Mucosa of descending colon (tissue), 3 donors: ENCODE data around the gene FARSB. TPM values are rescaled to one million over a fixed set of nuclear protein-coding genes. Genes with fewer than 3 reads are reported as not detected.

Source experiments
- ATAC-seq: fragments of 200-7000 bp; cut with Tn5 transposase; one replicate; pipeline ENCODE4 v1.9.1; 2020; ENCODE audit warnings: mild to moderate bottlenecking, moderate library complexity
- DNase-seq, 3 donors: peaks; one replicate each; pipeline ENCODE4 v3.0.0-alpha.2; 2020
- H3K36me3 ChIP-seq: fragments of 200-600 bp; one replicate; pipeline ENCODE4 v1.8.0; 2021; ENCODE audit warnings: low read depth, mild to moderate bottlenecking
- H3K4me1 ChIP-seq: fragments of 200-600 bp; one replicate; pipeline ENCODE4 v1.8.0; 2021; ENCODE audit warnings: low read depth, mild to moderate bottlenecking
- H3K4me3 ChIP-seq: fragments of 200-600 bp; one replicate; pipeline ENCODE4 v1.8.0; 2021; ENCODE audit warnings: mild to moderate bottlenecking
- H3K9me3 ChIP-seq: fragments of 200-600 bp; one replicate; pipeline ENCODE4 v1.8.0; 2021; ENCODE audit warnings: mild to moderate bottlenecking
- CTCF ChIP-seq: fragments of 200-600 bp; IDR thresholded peaks from one replicate; pipeline ENCODE4 v1.8.0; 2022; ENCODE audit warnings: antibody characterized with exemption, mild to moderate bottlenecking
- intact Hi-C, 2 donors: fragments of 100-400 bp; cut with DNase I in 1 of 2; cut with micrococcal nuclease in 1 of 2; formaldehyde crosslinking; loops; one replicate each; pipeline versions ENCODE4 v1.11.0 to v1.11.1; 2022; cut with DNase I, micrococcal nuclease
- total RNA-seq, 3 donors: library from RNA; stranded (reverse); fragmentation: NEBNext Ultra II Directional in 2 of 3; extraction: Animal tissue kit (Norgen Biotek cat#: 25700) in 2 of 3; gene quantifications; one replicate each; pipeline versions ENCODE4 v1.2.1 to v1.2.4, GENCODE V29; 2021 to 2023
- donor health status: DM: no; HTN: no; CAD: no; lungs with moderate emphysema.
- donor health status: DM: no; HTN: no; CAD: no.
- donor health status: DM: no; HTN: yes; CAD: no.

FARSB gene
- total RNA-seq, 3 donors from 2014 or later: 18.0 to 27.2 (median 21.1) TPM

GRCh38 chr2:222604749-222605515 lies 51.0 kb downstream of the FARSB start:
- no peak for DNase-seq
- no peak for ATAC-seq

DNA sequence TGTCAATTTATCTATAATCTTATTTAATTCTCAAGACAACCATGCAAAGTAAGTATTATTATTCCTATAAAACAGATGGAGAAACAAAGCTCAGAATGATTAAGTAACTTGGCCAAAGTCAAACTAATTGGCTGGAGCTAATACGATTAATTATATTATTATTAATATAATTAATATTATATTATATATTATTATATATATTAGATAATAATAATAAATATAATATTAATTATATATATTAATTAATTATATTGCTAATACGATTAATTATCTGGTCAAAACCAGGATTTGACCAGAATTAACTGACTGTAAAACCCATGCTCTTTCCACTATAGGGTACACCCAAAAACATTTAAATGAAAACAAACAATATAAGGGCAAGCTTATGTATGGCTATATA lies 52.4 kb downstream of the FARSB start:
- TF ChIP-seq CTCF: no peak
- H3K36me3 ChIP-seq: no peaks in the 10 kb centered on the region
- no peaks in the 10 kb centered on the region for H3K4me1 ChIP-seq
- no peak for DNase-seq
- H3K4me3 ChIP-seq: no peak overlapping the region
- intact Hi-C loops: no loop called here
- no peaks in the 10 kb centered on the region for H3K9me3 ChIP-seq
- no peak for ATAC-seq

More at GRCh38 chr2:222604749-222605515, 51.0 kb downstream of the FARSB start:
- H3K9me3 ChIP-seq: no peaks in the 10 kb centered on the region
- H3K4me3 ChIP-seq: no peak overlapping the region
- TF ChIP-seq CTCF: no peak
- intact Hi-C loops: no loop called here
- no peaks in the 10 kb centered on the region for H3K36me3 ChIP-seq
- no peaks in the 10 kb centered on the region for H3K4me1 ChIP-seq

DNA sequence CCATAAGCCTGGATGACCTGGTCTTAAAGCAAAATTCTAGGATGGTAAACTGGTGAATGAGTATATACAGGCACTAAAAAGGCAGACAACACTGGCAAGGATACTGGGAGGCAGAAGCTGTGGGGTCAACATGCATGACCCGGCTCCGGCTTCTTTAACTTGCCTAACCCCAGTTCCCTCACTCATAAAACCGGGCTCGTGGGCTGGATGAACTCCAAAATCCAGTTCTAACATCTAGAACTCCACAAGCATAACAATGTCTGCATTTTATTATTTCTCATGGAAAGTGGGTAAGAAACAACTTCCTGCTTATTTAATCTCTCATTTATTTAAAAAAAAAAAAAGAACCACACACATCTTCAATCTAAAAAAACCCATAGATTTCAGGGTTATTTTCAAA lies 57.3 kb downstream of the FARSB start:
- H3K4me1 ChIP-seq: peaks cover 7% of the 10 kb centered on the region
- H3K4me3 ChIP-seq: no peak overlapping the region
- ATAC-seq (peak; percentile 9), DNase-seq (no peak)
- intact Hi-C loops: no loop called here
- no peaks in the 10 kb centered on the region for H3K9me3 ChIP-seq
- H3K36me3 ChIP-seq: no peaks in the 10 kb centered on the region
- no peak for TF ChIP-seq CTCF

DNA sequence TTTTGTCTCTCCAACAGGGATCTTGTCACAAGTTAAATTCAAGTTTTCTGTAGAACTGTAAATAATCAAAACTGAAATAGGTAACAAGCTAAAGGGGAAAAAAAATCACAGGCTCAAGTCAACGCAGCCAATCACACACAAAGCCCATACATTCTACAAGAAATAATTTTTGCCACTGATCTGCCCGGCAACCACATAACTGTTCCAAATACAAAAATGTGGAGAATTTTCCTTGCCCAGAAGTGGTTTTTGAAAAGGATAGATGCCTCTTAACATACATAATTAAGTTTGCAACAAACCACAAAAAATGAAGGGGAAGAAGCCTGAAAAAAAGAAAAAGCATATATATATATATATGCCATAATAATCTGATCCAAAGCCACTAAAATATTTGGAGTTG lies 60.3 kb downstream of the FARSB start:
- intact Hi-C loops: no loop called here
- DNase-seq: no peak
- Histone ChIP-seq H3K9me3 (no peaks in the 10 kb centered on the region), H3K4me3 (no peak overlapping the region), H3K36me3 (no peaks in the 10 kb centered on the region), H3K4me1 (peaks cover 7% of the 10 kb centered on the region)
- no peak for TF ChIP-seq CTCF
- ATAC-seq: no peak

DNA sequence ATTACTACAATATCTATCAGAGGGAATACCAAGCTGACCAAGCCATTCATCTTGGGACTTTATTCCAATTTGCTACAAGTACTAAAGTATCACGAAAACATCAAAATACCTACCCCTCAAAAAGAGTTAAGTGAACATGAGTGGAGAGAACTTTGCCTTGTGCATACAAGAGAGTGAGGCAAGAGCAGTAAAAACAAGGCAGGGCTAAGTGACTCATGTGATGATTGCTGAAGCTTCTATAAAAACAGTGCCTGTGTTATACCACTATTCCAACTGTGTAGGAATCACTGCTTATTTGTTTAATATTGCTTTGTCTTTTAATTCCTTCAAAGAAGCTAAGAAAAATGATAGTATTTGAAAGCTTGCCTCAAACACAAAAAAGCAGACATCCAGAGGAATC lies 61.2 kb downstream of the FARSB start:
- DNase-seq: peak in 1 of 3 donors; percentile 74
- intact Hi-C loops: no loop called here
- Histone ChIP-seq H3K4me1 (peaks cover 7% of the 10 kb centered on the region), H3K9me3 (no peaks in the 10 kb centered on the region), H3K36me3 (no peaks in the 10 kb centered on the region), H3K4me3 (no peak overlapping the region)
- peak; percentile 100 for ATAC-seq
- no peak for TF ChIP-seq CTCF
